LNCaP clone FGC (cell line): ENCODE data around the gene RAB11A.

Experiments used
- DNase-seq: peaks from one replicate; pipeline ENCODE4 v3.0.0-alpha.2; 2011; ENCODE audit warnings: low read depth
- H3K4me3 ChIP-seq: 2 replicates; pipeline ENCODE4 v1.5.1; 2011; ENCODE audit warnings: mild to moderate bottlenecking, low read depth, low read length, control low read depth
- TF ChIP-seq, protein P1 (sequence below): IDR thresholded peaks from 2 replicates; pipeline ENCODE4 v1.5.1; 2012; ENCODE audit warnings: mild to moderate bottlenecking; ENCODE audit not compliant: control insufficient read depth, insufficient read depth; ENCODE audit errors: extremely low read depth

The RAB11A gene

DNA sequence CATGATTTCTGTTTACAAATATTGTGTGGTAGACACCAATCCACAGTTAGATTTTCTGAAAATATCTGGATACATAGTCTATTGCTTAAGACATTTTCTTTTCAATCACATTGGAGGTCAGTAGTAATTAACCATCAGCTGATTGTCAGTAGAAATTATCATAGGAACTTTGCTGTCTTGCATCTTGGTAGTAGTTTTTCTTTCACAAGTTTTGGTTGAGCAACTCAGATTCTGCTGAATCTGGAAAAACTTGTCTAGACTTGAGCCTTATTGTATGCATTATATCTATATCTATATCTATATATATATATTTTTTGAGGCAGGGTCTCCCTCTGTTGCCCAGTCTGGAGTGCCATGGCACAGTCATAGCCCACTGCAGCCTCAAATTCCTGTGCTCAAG lies 4.0 kb downstream of the RAB11A start:
- H3K4me3 ChIP-seq, result no peak overlapping the region
- DNase-seq, result no peak
- TF ChIP-seq, protein P1, sequence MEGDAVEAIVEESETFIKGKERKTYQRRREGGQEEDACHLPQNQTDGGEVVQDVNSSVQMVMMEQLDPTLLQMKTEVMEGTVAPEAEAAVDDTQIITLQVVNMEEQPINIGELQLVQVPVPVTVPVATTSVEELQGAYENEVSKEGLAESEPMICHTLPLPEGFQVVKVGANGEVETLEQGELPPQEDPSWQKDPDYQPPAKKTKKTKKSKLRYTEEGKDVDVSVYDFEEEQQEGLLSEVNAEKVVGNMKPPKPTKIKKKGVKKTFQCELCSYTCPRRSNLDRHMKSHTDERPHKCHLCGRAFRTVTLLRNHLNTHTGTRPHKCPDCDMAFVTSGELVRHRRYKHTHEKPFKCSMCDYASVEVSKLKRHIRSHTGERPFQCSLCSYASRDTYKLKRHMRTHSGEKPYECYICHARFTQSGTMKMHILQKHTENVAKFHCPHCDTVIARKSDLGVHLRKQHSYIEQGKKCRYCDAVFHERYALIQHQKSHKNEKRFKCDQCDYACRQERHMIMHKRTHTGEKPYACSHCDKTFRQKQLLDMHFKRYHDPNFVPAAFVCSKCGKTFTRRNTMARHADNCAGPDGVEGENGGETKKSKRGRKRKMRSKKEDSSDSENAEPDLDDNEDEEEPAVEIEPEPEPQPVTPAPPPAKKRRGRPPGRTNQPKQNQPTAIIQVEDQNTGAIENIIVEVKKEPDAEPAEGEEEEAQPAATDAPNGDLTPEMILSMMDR, result no peak

DNA sequence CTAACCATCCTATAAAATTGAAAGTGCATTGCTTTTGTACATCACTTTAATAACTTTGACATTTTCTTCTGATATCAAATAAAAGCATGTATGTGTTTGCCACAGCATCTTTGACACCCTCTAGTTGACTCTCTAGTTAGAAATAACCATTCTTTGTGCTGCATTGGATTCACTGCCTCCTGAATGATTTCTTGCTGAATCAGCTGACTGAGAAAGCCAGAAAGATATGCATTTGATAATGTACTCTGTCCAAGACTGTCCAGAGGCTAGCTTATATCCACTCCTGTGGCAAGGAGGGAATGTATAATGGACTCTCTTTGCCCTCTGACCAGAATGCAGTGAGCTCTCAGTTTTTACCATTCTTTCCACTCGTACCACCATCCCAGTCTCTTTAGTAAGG lies 6.2 kb downstream of the RAB11A start:
- TF ChIP-seq, protein P1, result no peak
- DNase-seq, result no peak

DNA sequence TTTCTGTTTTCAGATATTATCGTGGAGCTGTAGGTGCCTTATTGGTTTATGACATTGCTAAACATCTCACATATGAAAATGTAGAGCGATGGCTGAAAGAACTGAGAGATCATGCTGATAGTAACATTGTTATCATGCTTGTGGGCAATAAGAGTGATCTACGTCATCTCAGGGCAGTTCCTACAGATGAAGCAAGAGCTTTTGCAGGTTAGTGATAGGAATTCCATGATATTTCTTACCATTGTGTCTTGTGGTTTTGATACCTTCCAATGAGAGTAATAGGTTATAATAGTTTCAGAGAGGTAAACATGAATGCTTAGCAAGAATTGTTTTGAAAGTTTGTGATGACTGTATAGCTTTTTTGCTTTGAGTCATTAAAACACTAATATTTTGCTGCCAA lies 8.5 kb downstream of the RAB11A start:
- no peak for DNase-seq
- TF ChIP-seq, protein P1, result no peak
- H3K4me3 ChIP-seq, result no peak overlapping the region

More for the DNA sequence above, 6.2 kb downstream of the RAB11A start:
- no peak overlapping the region for H3K4me3 ChIP-seq

DNA sequence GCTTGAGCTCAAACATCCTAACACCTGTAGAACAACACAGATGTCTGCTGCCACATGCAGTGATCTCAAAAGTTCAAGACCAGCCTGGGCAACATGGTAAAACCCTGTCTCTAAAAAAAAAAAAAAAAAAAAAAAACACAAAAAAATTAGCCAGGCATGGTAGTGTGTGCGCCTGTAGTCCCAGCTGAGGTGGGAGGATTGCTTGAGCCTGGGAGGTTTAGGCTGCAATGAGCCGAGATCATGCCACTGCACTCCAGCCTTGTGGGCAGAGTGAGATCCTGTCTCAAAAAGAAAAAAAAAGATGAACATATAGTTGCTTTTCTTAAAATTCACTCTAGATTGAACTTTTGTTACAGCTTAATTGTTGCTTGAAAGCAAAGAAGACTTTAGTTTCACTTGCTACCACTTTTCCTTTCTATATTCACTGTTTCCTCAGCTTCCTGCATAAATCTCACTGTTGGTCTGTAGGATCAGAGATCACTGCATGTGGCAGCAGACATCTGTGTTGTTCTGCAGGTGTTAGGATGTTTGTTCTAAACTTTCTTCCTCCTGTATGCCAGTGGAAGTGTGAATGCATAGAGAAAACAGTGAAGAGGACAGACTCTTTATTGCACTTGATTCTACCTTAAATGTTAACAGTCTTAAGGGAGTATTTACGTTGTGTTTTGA lies 12.6 kb downstream of the RAB11A start:
- H3K4me3 ChIP-seq, result no peak overlapping the region
- no peak for DNase-seq
- TF ChIP-seq, protein P1, result no peak

DNA sequence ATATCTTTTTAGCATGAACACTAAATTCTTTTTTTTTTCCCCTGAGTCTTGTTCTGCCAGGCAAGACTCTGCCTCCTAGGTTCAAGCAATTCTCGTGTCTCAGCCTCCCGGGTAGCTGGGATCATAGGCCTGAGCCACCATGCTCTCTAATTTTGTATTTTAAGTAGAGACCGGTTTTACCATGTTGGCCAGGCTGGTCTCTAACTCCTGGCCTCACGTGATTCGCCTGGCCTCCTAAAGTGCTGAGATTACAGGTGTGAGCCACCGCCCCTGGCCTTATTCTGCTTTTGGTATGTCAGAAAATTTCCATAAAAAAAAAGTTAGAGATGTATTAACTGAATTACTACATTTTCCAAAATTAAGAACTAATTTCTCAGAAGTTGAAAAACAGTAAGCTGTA lies 14.3 kb downstream of the RAB11A start:
- TF ChIP-seq, protein P1, result no peak
- DNase-seq, result no peak
- H3K4me3 ChIP-seq, result no peak overlapping the region

DNA sequence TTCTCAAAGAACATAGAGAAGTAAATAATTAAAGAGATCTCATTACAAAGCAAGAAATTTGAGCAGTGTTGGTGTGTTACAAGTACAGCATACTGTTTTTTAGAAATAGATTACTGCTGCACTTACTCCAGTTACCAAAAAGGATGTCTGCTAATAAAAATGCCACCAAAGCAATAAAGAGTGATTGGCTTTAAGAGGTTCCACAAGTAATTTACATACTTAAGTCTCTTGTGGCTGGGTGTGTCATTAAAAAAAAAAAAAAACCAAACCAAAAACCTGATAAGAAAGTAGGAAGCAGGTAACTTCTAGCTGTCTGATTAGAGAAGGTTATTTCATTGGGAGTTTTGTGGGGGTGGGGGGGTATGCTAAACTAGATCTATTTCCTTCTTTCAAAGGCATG lies 15.2 kb downstream of the RAB11A start:
- TF ChIP-seq, protein P1, result no peak
- no peak for DNase-seq
- H3K4me3 ChIP-seq, result no peak overlapping the region

DNA sequence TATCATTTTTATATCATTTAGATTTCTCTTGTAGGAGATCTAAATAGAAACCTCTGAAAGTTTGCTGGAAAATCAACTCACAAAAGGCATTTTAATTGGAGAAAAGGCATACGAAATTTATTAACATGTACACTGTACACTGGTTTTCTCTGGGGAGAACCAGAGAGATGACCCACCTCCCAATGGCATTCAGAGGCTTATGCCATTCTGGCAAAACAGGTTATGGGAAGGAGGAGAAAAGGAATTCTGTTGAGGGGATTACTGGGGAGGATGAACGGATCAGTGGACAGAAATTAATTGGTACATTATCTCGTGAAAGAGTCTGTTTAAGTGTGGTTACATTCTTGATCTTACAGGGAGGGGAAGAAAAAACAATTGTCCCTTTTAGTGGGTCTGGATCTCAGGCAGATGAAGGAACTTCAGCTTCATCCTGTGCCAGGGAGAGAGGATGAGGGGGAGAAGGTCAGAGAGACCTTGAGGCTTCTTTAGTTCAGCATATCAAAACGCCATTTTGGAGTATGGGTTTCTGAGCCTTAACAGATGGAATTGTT lies 16.5 kb downstream of the RAB11A start:
- DNase-seq, result no peak
- H3K4me3 ChIP-seq, result no peak overlapping the region
- TF ChIP-seq, protein P1, result no peak
